PC-9 (cell line): ENCODE measurements around the gene EXD3.

Experiments used
- EZH2 ChIP-seq: fragments of 200-600 bp; sonication (generic); IDR thresholded peaks from 2 replicates; pipeline ENCODE4 v1.8.0; 2017; ENCODE audit warnings: antibody characterized with exemption, low read depth
- TF ChIP-seq, protein P1 (sequence below): fragments of 200-600 bp; sonication (generic); conservative IDR thresholded peaks from 2 replicates; pipeline ENCODE4 v1.6.1; 2017; ENCODE audit warnings: mixed run types, antibody characterized with exemption, mild to moderate bottlenecking, moderate library complexity

DNA sequence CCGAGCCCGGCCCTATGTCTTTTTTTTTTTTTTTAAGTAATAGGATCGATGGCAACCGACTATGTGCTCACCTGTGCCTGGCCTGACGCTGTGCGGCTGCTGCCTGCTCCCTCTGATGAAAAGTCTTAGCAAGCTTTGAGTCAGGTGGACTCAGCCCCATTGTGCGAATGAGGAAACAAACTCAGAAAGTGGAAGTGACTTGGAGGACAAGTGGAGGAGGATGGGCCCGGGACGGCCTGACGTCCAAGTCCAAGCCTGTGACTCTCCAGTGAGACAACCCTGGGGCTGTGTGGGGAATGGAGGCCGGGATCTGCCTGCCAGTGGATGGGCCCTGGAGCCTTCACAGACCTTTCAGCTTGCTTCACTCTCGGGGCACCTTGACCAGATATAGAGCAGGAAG, 57.9 kb downstream of the EXD3 start:
- TF ChIP-seq, protein P1, sequence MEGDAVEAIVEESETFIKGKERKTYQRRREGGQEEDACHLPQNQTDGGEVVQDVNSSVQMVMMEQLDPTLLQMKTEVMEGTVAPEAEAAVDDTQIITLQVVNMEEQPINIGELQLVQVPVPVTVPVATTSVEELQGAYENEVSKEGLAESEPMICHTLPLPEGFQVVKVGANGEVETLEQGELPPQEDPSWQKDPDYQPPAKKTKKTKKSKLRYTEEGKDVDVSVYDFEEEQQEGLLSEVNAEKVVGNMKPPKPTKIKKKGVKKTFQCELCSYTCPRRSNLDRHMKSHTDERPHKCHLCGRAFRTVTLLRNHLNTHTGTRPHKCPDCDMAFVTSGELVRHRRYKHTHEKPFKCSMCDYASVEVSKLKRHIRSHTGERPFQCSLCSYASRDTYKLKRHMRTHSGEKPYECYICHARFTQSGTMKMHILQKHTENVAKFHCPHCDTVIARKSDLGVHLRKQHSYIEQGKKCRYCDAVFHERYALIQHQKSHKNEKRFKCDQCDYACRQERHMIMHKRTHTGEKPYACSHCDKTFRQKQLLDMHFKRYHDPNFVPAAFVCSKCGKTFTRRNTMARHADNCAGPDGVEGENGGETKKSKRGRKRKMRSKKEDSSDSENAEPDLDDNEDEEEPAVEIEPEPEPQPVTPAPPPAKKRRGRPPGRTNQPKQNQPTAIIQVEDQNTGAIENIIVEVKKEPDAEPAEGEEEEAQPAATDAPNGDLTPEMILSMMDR: no peak
- no peak for TF ChIP-seq EZH2
